ENCODE results near the gene CLDND1.

Gene CLDND1

GRCh38 chr3:98513091-98513511 is 9.6 kb downstream of the CLDND1 start:
- no peak for DNase-seq

GRCh38 chr3:98512576-98512975 is 10.1 kb downstream of the CLDND1 start:
- DNase-seq = no peak

GRCh38 chr3:98508582-98508981 is 14.1 kb downstream of the CLDND1 start:
- no peak for DNase-seq

- DNase-seq = no peak
Measured at GRCh38 chr3:98504539-98504938, 18.2 kb downstream of the CLDND1 start.

GRCh38 chr3:98501863-98502576 is 20.7 kb downstream of the CLDND1 start:
- DNase-seq = no peak

GRCh38 chr3:98501270-98501669 is 21.4 kb downstream of the CLDND1 start:
- no peak for DNase-seq

GRCh38 chr3:98500019-98500418 is 22.7 kb downstream of the CLDND1 start:
- DNase-seq = no peak

- no peak for DNase-seq
Measured at GRCh38 chr3:98497381-98497780, 25.3 kb downstream of the CLDND1 start, which contains the start of gene OR5K2. Gene OR5K2 (plus strand): TSS chr3:98497681. CDS start chr3:98497681, 0 bp downstream.

- DNase-seq = no peak
Measured at GRCh38 chr3:98483626-98484025, 39.1 kb downstream of the CLDND1 start.

- no peak for DNase-seq
Measured at GRCh38 chr3:98482717-98483482, 39.8 kb downstream of the CLDND1 start.
